Left lung (tissue), 10 donors: Measurements from ENCODE around the gene TAF1C. TPM values are rescaled to one million over a fixed set of nuclear protein-coding genes. Genes with fewer than 3 reads are reported as not detected.
"Not testable (repeated sequence)": the region's sequence is repeated elsewhere in the genome, so short reads cannot be mapped to it uniquely, and the experiment has no call there.

Source experiments
- ATAC-seq: fragments of 200-7000 bp; cut with Tn5 transposase; one replicate; pipeline ENCODE4 v1.9.1; 2020; ENCODE audit warnings: moderate library complexity
- DNase-seq, 4 donors: peaks; one replicate each; pipeline ENCODE4 v3.0.0-alpha.2; 2013 to 2020
- H3K27ac ChIP-seq, 2 donors: fragments of 200-600 bp; sonication (generic) in 1 of 2; one replicate each; pipeline versions ENCODE4 v1.5.0 to v1.8.0; 2020 to 2021
- H3K27me3 ChIP-seq, 2 donors: fragments of 200-600 bp; sonication (generic) in 1 of 2; one replicate each; pipeline versions ENCODE4 v1.5.0 to v1.8.0; 2020 to 2021
- H3K36me3 ChIP-seq, 2 donors: fragments of 200-600 bp; sonication (generic) in 1 of 2; one replicate each; pipeline versions ENCODE4 v1.5.0 to v1.8.0; 2020 to 2021
- H3K4me1 ChIP-seq, 2 donors: fragments of 200-600 bp; one replicate each; pipeline ENCODE4 v1.8.0; 2021
- H3K4me3 ChIP-seq, 2 donors: fragments of 200-600 bp; sonication (generic) in 1 of 2; one replicate each; pipeline versions ENCODE4 v1.5.0 to v1.8.0; 2020 to 2021; ENCODE audit warnings: mild to moderate bottlenecking in 1 of 2
- H3K9me3 ChIP-seq, 2 donors: fragments of 200-600 bp; sonication (generic) in 1 of 2; one replicate each; pipeline versions ENCODE4 v1.5.0 to v1.8.0; 2020 to 2021
- intact Hi-C, 2 donors: fragments of 100-400 bp; cut with DNase I; formaldehyde crosslinking; loops; one replicate each; pipeline versions ENCODE4 v1.11.2 to v1.14.2; 2022
- polyA plus RNA-seq, 6 donors: library from polyadenylated mRNA; unstranded; fragments of 120-200 nt; gene quantifications; one replicate each; pipeline ENCODE4 v1.2.1, GENCODE V29; 2013; ENCODE audit not compliant: insufficient read length in 6 of 6
- total RNA-seq, 2 donors: library from RNA; stranded (reverse); fragmentation: NEBNext Ultra II Directional; extraction: Animal tissue kit (Norgen Biotek cat#: 25700); gene quantifications; one replicate each; pipeline ENCODE4 v1.2.1, GENCODE V29; 2021
- TF ChIP-seq, protein P1 (sequence below), 2 donors: fragments of 200-600 bp; sonication (generic) in 1 of 2; IDR thresholded peaks; one replicate each; pipeline versions ENCODE4 v1.5.0 to v1.8.0; 2021; ENCODE audit warnings: antibody characterized with exemption in 2 of 2
- donor health status: DM: no; HTN: yes; CAD: no.
- donor health status: DM: no; HTN: no; CAD: no.

Gene TAF1C
- total and polyA plus RNA-seq, 8 donors, result 37.5 to 66.1 (median 52.9) TPM

DNA sequence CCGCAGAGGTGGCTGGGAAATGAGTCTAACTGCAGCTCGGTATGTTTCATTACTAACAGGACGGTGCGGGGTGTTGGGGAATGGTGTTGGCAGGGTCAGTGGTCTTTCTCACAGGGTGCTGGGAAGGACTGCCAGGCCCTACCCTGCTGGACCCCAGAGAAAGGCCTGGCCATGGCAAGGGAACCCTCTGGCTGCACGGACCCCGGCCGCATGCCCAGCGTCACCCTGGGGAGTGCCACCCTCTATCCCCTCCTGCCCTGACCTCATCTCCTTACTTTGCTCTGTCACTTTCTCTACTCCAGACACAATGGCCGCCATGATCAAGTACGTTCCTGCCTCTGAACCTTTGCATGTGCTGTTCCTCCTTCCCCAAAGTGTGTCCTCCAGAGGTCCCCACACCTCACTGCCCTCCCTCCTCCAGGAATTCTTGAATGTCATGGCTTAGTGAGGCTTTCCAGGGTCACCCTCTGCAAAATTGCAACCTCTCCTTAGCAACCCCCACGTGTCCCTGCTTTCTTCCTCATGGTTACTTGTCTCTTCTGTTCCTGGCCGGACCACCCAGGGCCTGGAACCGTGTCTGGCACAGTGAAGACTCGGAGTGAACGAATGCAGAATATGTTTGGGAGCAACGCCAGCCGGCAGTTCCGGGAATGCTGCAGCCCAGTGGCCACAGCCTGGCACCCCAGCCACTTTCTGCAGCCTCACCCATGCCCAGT lies 19.3 kb upstream of the TAF1C start:
- intact Hi-C loops, result no loop called here
- Histone ChIP-seq H3K4me1 (no peaks in the 10 kb centered on the region), H3K27me3 (no peaks in the 10 kb centered on the region), H3K4me3 (no peak overlapping the region), H3K9me3 (no peaks in the 10 kb centered on the region), H3K27ac (no peak overlapping the region), H3K36me3 (no peaks in the 10 kb centered on the region)
- DNase-seq (no peak), ATAC-seq (no peak)
- TF ChIP-seq, protein P1, sequence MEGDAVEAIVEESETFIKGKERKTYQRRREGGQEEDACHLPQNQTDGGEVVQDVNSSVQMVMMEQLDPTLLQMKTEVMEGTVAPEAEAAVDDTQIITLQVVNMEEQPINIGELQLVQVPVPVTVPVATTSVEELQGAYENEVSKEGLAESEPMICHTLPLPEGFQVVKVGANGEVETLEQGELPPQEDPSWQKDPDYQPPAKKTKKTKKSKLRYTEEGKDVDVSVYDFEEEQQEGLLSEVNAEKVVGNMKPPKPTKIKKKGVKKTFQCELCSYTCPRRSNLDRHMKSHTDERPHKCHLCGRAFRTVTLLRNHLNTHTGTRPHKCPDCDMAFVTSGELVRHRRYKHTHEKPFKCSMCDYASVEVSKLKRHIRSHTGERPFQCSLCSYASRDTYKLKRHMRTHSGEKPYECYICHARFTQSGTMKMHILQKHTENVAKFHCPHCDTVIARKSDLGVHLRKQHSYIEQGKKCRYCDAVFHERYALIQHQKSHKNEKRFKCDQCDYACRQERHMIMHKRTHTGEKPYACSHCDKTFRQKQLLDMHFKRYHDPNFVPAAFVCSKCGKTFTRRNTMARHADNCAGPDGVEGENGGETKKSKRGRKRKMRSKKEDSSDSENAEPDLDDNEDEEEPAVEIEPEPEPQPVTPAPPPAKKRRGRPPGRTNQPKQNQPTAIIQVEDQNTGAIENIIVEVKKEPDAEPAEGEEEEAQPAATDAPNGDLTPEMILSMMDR (IDR thresholded peaks at IDR 0.05), result no peak

DNA sequence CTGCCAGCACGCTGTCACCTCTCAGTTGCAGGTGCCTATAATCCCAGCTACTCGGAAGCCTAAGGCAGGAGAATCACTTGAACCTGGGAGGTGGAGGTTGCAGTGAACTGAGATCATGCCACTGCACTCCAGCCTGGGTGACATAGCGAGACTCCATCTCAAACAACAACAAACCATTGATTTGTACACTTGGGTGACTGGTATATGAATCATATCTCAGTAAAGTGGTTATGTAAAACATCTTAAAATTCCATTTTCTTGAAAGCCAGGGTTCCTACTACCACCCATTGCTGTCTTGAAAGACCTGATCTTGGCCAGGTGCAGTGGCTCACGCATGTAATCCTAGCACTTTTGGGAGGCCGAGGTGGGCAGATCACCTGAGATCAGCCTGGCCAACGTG lies 18.3 kb upstream of the TAF1C start:
- H3K27ac ChIP-seq, H3K9me3 ChIP-seq, H3K27me3 ChIP-seq, H3K4me3 ChIP-seq, ATAC-seq, DNase-seq, intact Hi-C loops, H3K4me1 ChIP-seq, H3K36me3 ChIP-seq: not testable (repeated sequence)

DNA sequence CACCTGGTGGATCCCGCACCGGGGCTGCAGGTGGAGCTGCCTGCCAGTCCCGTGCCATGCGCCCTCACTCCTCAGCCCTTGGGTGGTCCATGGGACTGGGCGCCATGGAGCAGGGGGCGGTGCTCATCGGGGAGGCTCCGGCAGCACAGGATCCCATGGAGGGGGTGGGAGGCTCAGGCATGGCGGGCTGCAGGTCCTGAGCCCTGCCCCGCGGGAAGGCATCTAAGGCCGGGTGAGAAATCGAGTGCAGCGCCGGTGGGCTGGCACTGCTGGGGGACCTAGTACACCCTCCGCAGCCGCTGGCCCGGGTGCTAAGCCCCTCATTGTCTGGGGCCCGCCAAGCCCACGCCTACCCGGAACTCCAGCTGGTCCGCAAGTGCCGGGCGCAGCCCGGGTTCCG lies 17.7 kb upstream of the TAF1C start:
- H3K4me1 ChIP-seq, DNase-seq, H3K9me3 ChIP-seq, H3K36me3 ChIP-seq, intact Hi-C loops, H3K27ac ChIP-seq, H3K4me3 ChIP-seq, ATAC-seq, H3K27me3 ChIP-seq: not testable (repeated sequence)

DNA sequence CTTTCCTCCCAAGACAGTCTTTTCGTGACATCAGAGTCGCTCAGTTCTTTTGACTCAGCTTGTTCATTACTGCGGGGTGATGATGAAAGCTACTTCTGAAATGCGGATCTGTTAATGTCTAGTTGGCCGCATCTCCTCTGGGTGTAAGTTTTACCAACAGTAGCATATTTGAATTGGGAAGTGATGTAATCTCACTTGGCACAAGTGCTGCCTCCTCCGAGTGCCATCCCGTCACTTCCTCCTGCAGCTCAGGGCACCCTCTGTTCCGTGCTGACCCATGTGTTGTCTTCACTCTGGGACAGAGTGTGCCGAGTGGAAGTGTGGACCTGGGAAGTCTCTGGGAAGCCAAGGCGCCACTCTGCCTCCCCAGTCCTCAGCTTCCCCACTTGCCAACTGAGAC lies 13.0 kb upstream of the TAF1C start:
- peaks cover 0 to 9% of the 10 kb centered on the region in 2 donors for H3K27me3 ChIP-seq
- TF ChIP-seq, protein P1 (IDR thresholded peaks at IDR 0.05), result no peak
- no peaks in the 10 kb centered on the region for H3K36me3 ChIP-seq
- no peak for DNase-seq
- H3K9me3 ChIP-seq, result no peaks in the 10 kb centered on the region
- peak; percentile 35 for ATAC-seq
- intact Hi-C loops, result no loop called here
- no peak overlapping the region for H3K4me3 ChIP-seq
- peak overlapping the region in 1 of 2 donors; percentile 61 for H3K27ac ChIP-seq
- H3K4me1 ChIP-seq, result peaks cover 0 to 17% of the 10 kb centered on the region in 2 donors

DNA sequence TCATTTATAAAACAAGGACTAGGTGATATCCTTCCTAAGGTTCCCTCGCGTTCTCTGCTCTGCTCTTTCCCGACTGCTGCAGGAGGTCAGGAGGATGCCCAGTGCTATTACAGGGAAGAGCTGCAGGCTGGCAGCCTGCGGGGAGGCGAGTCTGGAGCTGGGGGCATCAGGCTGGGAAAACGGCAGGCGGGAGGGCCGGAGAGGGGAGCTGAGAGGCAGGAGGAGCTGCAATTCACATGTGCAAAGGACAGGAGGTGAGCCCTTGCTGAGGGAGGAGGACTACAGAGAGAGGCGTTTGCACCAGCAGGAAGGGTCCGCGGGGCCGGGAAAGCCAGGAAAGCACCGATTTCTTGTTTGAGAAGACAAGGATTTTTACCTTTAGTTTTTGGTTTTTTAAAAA lies 12.2 kb upstream of the TAF1C start:
- H3K4me3 ChIP-seq, result no peak overlapping the region
- no peak for DNase-seq
- no peak for ATAC-seq

DNA sequence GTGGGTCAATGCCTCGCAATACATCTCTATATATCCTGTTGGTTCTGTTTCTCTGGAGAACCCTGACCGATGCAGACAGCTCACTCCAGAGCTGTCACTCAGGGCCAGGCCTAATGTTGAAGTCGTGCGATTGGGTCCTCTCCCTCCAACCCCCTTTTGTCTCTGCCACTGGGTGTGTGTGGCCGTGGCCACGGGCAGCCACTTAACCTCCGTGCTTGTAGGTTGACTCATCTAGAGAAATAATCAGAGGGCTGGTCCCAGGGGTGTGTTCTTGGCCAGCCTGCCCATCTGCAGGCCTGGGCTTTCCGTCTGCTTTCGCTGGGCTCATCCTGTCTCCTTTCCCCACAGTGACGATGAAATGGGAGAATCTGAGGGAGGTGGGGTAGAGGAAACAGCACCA lies 11.5 kb upstream of the TAF1C start:
- no peak for DNase-seq
- no peak overlapping the region for H3K27ac ChIP-seq
- ATAC-seq, result peak; percentile 10
- no peak overlapping the region for H3K4me3 ChIP-seq
- peaks cover 0 to 17% of the 10 kb centered on the region in 2 donors for H3K27me3 ChIP-seq
- H3K36me3 ChIP-seq, result no peaks in the 10 kb centered on the region
- intact Hi-C loops, result no loop called here
- no peaks in the 10 kb centered on the region for H3K9me3 ChIP-seq
- TF ChIP-seq, protein P1 (IDR thresholded peaks at IDR 0.05), result no peak
- H3K4me1 ChIP-seq, result peaks cover 0 to 17% of the 10 kb centered on the region in 2 donors

More for the DNA sequence above, 12.2 kb upstream of the TAF1C start:
- TF ChIP-seq, protein P1 (IDR thresholded peaks at IDR 0.05), result no peak
- peaks cover 0 to 17% of the 10 kb centered on the region in 2 donors for H3K4me1 ChIP-seq
- intact Hi-C loops, result no loop called here
- no peaks in the 10 kb centered on the region for H3K9me3 ChIP-seq
- H3K27me3 ChIP-seq, result peaks cover 0 to 17% of the 10 kb centered on the region in 2 donors
- peak overlapping the region in 1 of 2 donors; percentile 61 for H3K27ac ChIP-seq
- H3K36me3 ChIP-seq, result no peaks in the 10 kb centered on the region
